Progenitor cell of endocrine pancreas (in vitro differentiated cells): ENCODE data around the gene PLXNA1. TPM values are rescaled to one million over a fixed set of nuclear protein-coding genes. Genes with fewer than 3 reads are reported as not detected.

ENCODE experiments used
- DNase-seq: peaks from one replicate; pipeline ENCODE4 v3.0.0; 2021; ENCODE audit warnings: low spot score; ENCODE audit not compliant: unreplicated experiment
- H3K27ac Mint-ChIP-seq: 2 replicates; pipeline ENCODE4 v1.8.0; 2021; ENCODE audit warnings: mild to moderate bottlenecking, moderate library complexity, mixed read lengths
- H3K27me3 Mint-ChIP-seq: 2 replicates; pipeline ENCODE4 v1.8.0; 2021; ENCODE audit warnings: mixed read lengths
- H3K36me3 Mint-ChIP-seq: 2 replicates; pipeline ENCODE4 v1.8.0; 2022; ENCODE audit warnings: mixed read lengths; ENCODE audit not compliant: insufficient read depth
- H3K4me1 Mint-ChIP-seq: 2 replicates; pipeline ENCODE4 v1.8.0; 2021; ENCODE audit warnings: low read depth, mixed read lengths
- H3K4me3 Mint-ChIP-seq: 2 replicates; pipeline ENCODE4 v1.8.0; 2021; ENCODE audit warnings: low read depth, mild to moderate bottlenecking, moderate library complexity, mixed read lengths
- H3K9me3 Mint-ChIP-seq: 2 replicates; pipeline ENCODE4 v1.8.0; 2021; ENCODE audit warnings: low read depth, mixed read lengths
- total RNA-seq: library from RNA; stranded (reverse); gene quantifications from 2 replicates; pipeline ENCODE4 v1.2.1, GENCODE V29; 2021
- TF ChIP-seq, protein P1 (sequence below): fragments of 200-600 bp; sonication (generic); IDR thresholded peaks from one replicate; pipeline ENCODE4 v1.5.0; 2021; ENCODE audit warnings: antibody characterized with exemption, mild to moderate bottlenecking; ENCODE audit not compliant: unreplicated experiment

The PLXNA1 gene
- total RNA-seq, 1 donor from 2014 or later, result 104 TPM

DNA sequence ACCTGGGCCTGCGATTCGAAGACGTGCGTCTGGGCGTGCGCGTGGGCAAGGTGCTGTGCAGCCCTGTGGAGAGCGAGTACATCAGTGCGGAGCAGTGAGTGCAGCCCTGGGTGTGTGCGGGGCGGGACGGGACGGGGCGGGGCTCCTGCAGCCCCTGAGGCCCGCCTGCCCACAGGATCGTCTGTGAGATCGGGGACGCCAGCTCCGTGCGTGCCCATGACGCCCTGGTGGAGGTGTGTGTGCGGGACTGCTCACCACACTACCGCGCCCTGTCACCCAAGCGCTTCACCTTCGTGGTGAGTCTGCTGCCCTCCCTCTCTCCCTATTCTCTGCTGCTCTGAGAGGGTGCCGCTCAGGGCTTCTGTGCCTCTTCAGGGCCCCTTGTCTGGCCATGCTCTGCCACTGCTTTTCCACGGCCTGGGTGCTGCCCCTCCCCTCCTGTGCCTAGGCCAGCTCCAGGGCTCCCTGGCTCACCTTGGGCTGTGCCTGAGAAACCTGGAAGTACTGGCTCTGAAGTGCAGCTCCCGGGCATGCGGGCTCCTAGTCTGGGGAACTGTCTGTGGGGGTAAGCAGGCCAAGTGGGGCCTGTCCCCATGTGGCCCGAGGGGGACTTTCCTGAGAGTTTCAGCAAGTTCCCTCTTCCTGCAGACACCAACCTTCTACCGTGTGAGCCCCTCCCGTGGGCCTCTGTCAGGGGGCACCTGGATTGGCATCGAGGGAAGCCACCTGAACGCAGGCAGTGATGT is 31.8 kb downstream of the PLXNA1 start:
- no peak for DNase-seq
- TF ChIP-seq, protein P1, sequence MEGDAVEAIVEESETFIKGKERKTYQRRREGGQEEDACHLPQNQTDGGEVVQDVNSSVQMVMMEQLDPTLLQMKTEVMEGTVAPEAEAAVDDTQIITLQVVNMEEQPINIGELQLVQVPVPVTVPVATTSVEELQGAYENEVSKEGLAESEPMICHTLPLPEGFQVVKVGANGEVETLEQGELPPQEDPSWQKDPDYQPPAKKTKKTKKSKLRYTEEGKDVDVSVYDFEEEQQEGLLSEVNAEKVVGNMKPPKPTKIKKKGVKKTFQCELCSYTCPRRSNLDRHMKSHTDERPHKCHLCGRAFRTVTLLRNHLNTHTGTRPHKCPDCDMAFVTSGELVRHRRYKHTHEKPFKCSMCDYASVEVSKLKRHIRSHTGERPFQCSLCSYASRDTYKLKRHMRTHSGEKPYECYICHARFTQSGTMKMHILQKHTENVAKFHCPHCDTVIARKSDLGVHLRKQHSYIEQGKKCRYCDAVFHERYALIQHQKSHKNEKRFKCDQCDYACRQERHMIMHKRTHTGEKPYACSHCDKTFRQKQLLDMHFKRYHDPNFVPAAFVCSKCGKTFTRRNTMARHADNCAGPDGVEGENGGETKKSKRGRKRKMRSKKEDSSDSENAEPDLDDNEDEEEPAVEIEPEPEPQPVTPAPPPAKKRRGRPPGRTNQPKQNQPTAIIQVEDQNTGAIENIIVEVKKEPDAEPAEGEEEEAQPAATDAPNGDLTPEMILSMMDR, result no peak
- Mint-ChIP-seq H3K27me3 (no peaks in the 10 kb centered on the region), H3K4me1 (peaks cover 12% of the 10 kb centered on the region), H3K27ac (no peak overlapping the region), H3K36me3 (peaks cover 13% of the 10 kb centered on the region), H3K4me3 (no peak overlapping the region), H3K9me3 (no peaks in the 10 kb centered on the region)

DNA sequence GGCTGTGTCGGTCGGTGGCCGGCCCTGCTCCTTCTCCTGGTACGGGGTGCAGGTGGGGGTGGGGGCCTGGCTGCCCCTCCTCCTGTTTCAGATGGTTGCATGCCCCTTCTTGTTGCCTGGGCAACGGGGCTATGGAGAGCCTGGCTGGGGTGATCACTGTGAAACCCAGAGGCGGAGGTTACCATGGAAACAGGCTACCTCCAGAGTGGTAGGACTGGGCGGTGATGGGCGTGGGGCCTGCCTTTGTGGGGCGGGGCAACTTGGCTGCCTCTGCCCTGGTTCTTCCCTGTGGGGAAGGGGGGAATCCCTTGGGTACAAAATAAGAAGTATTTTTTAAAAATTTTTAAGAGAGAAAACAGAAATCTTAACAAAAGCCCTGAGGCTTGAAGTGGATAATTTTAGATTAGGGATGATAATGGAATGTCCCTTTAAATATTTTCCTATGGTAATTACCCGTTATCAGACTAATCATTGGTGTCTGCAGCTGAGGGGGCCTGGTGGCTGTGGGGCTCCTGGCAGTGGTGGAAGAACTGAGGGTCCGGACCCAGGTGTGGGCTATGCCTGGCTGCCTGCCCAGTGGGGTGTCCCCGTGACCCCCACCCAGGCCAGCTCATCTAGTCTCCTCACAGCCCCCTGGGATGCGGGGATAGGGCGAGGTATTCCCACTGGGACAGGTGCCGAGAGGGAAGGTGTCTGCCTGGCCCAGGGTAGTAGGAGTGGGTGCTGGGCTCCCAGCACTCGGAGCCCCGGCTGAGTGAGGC is 32.5 kb downstream of the PLXNA1 start:
- H3K9me3 Mint-ChIP-seq, result no peaks in the 10 kb centered on the region
- H3K27me3 Mint-ChIP-seq, result no peaks in the 10 kb centered on the region
- no peak overlapping the region for H3K4me3 Mint-ChIP-seq
- H3K36me3 Mint-ChIP-seq, result peaks cover 13% of the 10 kb centered on the region
- H3K27ac Mint-ChIP-seq, result no peak overlapping the region
- no peak for DNase-seq
- H3K4me1 Mint-ChIP-seq, result peaks cover 12% of the 10 kb centered on the region
- TF ChIP-seq, protein P1, result no peak

GRCh38 chr3:127016043-127016343 is 33.1 kb downstream of the PLXNA1 start:
- Mint-ChIP-seq H3K27ac (no peak overlapping the region), H3K27me3 (no peaks in the 10 kb centered on the region), H3K4me1 (peaks cover 12% of the 10 kb centered on the region), H3K9me3 (no peaks in the 10 kb centered on the region), H3K36me3 (peaks cover 13% of the 10 kb centered on the region), H3K4me3 (no peak overlapping the region)
- DNase-seq, result no peak
- TF ChIP-seq, protein P1, result no peak

- Mint-ChIP-seq H3K4me3 (no peak overlapping the region), H3K27ac (no peak overlapping the region), H3K36me3 (peaks cover 16% of the 10 kb centered on the region), H3K27me3 (no peaks in the 10 kb centered on the region), H3K9me3 (no peaks in the 10 kb centered on the region), H3K4me1 (peaks cover 12% of the 10 kb centered on the region)
- no peak for DNase-seq
- TF ChIP-seq, protein P1, result no peak
Measured at GRCh38 chr3:127016461-127016860, 33.5 kb downstream of the PLXNA1 start.

DNA sequence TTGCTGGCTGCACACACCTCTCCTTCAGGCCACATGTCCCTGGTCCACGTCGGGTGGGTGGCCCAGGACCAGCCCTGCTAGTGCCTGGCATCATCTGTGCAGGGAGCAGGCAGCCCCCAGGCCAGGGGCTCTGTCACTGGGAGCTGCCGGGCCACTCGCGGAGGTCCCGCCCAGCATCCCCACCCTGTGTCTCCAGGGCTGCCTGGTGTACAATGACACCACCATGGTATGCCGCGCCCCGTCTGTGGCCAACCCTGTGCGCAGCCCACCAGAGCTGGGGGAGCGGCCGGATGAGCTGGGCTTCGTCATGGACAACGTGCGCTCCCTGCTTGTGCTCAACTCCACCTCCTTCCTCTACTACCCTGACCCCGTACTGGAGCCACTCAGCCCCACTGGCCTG is 34.3 kb downstream of the PLXNA1 start:
- peaks cover 16% of the 10 kb centered on the region for H3K36me3 Mint-ChIP-seq
- TF ChIP-seq, protein P1, result no peak
- DNase-seq, result no peak
- H3K27ac Mint-ChIP-seq, result no peak overlapping the region
- no peaks in the 10 kb centered on the region for H3K27me3 Mint-ChIP-seq
- H3K9me3 Mint-ChIP-seq, result no peaks in the 10 kb centered on the region
- no peak overlapping the region for H3K4me3 Mint-ChIP-seq
- peaks cover 12% of the 10 kb centered on the region for H3K4me1 Mint-ChIP-seq
